Nephron (organoid): ENCODE results near the gene CAMTA1.

Experiments used
- H3K27ac Mint-ChIP-seq, 3 experiments: 2 replicates each; pipeline ENCODE4 v1.8.0; 2020; ENCODE audit warnings: mixed read lengths in 3 of 3, mild to moderate bottlenecking in 2 of 3, moderate library complexity in 1 of 3
- H3K27me3 Mint-ChIP-seq: 2 replicates; pipeline ENCODE4 v1.8.0; 2021; ENCODE audit warnings: low read depth, mild to moderate bottlenecking, moderate library complexity, mixed read lengths
- H3K36me3 Mint-ChIP-seq: 2 replicates; pipeline ENCODE4 v1.8.0; 2020; ENCODE audit warnings: low read depth, mixed read lengths
- H3K4me1 Mint-ChIP-seq: 2 replicates; pipeline ENCODE4 v1.8.0; 2020; ENCODE audit warnings: mixed read lengths
- H3K4me3 Mint-ChIP-seq, 3 experiments: 2 replicates each; pipeline ENCODE4 v1.8.0; 2020; ENCODE audit warnings: mild to moderate bottlenecking in 3 of 3, mixed read lengths in 3 of 3, moderate library complexity in 2 of 3
- H3K9me3 Mint-ChIP-seq: 2 replicates; pipeline ENCODE4 v1.8.0; 2020; ENCODE audit warnings: mixed read lengths
- TF ChIP-seq, protein P1 (sequence below), 3 experiments: fragments of 200-600 bp; sonication (generic); IDR thresholded peaks; one replicate each; pipeline ENCODE4 v1.5.0; 2021; ENCODE audit warnings: antibody characterized with exemption in 3 of 3; ENCODE audit not compliant: unreplicated experiment in 3 of 3

CAMTA1 gene

DNA sequence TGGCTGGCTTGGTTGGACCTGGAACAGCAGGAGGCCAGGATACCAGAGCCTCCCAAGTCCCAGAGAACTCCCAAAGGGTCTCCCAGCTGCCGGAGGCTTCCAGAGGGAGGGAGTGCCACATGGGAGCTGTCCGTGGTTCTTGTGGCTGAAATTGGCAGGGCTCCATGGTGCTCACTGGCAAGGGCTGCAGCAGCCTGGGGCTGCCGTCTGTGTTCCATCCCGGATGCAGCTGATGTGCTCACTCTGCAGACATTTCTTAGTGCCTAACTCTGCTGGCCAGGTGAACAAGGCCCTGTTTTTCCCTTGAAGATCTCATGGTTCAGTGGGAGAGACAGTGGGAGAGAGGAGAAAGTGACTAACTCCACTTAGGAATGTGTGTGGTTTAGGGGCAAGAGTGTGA lies 261.1 kb downstream of the CAMTA1 start:
- Mint-ChIP-seq H3K4me1 (peaks cover 24% of the 10 kb centered on the region), H3K27ac (no peak overlapping the region), H3K4me3 (no peak overlapping the region)

DNA sequence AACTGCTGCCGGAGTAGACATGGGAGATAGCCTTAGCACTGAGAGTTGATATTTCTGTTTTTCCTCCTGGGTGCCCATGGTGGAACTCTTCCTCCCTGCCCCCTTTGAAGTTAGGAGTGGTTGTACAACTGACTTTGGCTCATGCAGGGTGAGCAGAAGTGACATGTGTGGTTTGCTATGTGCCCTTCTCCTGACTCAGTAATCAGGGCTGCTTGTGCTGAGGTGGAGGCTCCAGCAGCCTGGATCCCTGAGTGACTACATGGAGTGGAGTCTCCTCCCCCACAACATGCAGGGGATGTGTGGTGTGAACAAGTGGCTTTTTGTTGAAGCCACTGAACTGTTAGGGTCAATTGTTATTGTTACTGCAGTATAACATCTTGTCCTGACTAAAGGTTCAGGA lies 261.6 kb downstream of the CAMTA1 start:
- TF ChIP-seq, protein P1, sequence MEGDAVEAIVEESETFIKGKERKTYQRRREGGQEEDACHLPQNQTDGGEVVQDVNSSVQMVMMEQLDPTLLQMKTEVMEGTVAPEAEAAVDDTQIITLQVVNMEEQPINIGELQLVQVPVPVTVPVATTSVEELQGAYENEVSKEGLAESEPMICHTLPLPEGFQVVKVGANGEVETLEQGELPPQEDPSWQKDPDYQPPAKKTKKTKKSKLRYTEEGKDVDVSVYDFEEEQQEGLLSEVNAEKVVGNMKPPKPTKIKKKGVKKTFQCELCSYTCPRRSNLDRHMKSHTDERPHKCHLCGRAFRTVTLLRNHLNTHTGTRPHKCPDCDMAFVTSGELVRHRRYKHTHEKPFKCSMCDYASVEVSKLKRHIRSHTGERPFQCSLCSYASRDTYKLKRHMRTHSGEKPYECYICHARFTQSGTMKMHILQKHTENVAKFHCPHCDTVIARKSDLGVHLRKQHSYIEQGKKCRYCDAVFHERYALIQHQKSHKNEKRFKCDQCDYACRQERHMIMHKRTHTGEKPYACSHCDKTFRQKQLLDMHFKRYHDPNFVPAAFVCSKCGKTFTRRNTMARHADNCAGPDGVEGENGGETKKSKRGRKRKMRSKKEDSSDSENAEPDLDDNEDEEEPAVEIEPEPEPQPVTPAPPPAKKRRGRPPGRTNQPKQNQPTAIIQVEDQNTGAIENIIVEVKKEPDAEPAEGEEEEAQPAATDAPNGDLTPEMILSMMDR (IDR thresholded peaks at IDR 0.05; ENCODE audit: unreplicated experiment in 3 of 3), result no peak
- no peaks in the 10 kb centered on the region for H3K9me3 Mint-ChIP-seq
- no peaks in the 10 kb centered on the region for H3K36me3 Mint-ChIP-seq
- peaks cover 18% of the 10 kb centered on the region for H3K4me1 Mint-ChIP-seq
- H3K27ac Mint-ChIP-seq, result no peak overlapping the region
- no peak overlapping the region for H3K4me3 Mint-ChIP-seq
- H3K27me3 Mint-ChIP-seq, result peaks cover 56% of the 10 kb centered on the region

More for the DNA sequence above, 261.1 kb downstream of the CAMTA1 start:
- Mint-ChIP-seq H3K36me3 (no peaks in the 10 kb centered on the region), H3K27me3 (peaks cover 56% of the 10 kb centered on the region), H3K9me3 (no peaks in the 10 kb centered on the region)
- TF ChIP-seq, protein P1 (IDR thresholded peaks at IDR 0.05; ENCODE audit: unreplicated experiment in 3 of 3), result no peak

DNA sequence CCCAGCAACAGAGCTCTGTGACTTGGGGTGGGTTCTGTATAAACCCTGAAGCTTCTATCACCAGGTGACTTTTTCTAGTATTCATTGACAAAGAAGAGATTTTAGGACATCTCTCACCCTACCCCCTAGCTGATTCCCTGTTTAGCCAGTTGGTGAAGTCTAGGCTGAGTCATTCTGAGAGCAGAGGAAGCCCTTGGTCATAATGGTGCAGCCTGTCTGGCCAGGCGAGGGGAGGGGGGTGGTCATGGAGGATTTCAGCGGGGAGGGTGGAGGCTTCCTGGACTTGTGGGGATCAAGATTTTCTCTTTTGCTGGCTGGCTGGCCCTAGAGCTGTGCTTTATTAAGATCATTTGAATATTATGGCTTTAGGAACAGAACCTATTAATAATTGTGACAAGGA lies 262.6 kb downstream of the CAMTA1 start:
- TF ChIP-seq, protein P1 (IDR thresholded peaks at IDR 0.05; ENCODE audit: unreplicated experiment in 3 of 3), result no peak
- H3K4me1 Mint-ChIP-seq, result peaks cover 23% of the 10 kb centered on the region
- no peak overlapping the region for H3K4me3 Mint-ChIP-seq
- H3K27ac Mint-ChIP-seq, result no peak overlapping the region
- H3K9me3 Mint-ChIP-seq, result no peaks in the 10 kb centered on the region
- H3K36me3 Mint-ChIP-seq, result no peaks in the 10 kb centered on the region
- H3K27me3 Mint-ChIP-seq, result peaks cover 62% of the 10 kb centered on the region

DNA sequence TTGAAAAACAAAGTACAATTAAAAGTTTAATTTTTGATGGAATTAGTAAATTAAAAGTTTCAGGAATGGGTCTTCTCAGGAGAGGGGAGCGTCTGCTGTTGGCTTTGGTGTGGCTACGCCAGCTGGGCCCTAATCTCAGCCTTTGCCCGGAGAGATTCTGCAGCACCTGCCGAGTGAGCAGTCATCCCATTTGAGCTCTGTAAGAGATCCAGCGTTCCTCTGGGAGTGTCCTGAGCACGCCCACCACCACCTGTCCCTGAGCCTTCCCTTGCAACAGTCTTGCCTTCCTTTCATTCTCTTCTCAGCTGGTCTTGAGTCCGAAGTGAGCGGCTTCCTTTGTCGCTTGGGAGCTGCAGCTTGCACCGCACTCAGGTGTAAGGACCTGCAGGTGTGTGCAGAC lies 263.1 kb downstream of the CAMTA1 start:
- H3K27me3 Mint-ChIP-seq, result peaks cover 60% of the 10 kb centered on the region
- H3K9me3 Mint-ChIP-seq, result no peaks in the 10 kb centered on the region
- no peak overlapping the region for H3K4me3 Mint-ChIP-seq
- H3K36me3 Mint-ChIP-seq, result no peaks in the 10 kb centered on the region
- H3K27ac Mint-ChIP-seq, result no peak overlapping the region
- TF ChIP-seq, protein P1 (IDR thresholded peaks at IDR 0.05; ENCODE audit: unreplicated experiment in 3 of 3), result no peak
- H3K4me1 Mint-ChIP-seq, result peaks cover 20% of the 10 kb centered on the region

DNA sequence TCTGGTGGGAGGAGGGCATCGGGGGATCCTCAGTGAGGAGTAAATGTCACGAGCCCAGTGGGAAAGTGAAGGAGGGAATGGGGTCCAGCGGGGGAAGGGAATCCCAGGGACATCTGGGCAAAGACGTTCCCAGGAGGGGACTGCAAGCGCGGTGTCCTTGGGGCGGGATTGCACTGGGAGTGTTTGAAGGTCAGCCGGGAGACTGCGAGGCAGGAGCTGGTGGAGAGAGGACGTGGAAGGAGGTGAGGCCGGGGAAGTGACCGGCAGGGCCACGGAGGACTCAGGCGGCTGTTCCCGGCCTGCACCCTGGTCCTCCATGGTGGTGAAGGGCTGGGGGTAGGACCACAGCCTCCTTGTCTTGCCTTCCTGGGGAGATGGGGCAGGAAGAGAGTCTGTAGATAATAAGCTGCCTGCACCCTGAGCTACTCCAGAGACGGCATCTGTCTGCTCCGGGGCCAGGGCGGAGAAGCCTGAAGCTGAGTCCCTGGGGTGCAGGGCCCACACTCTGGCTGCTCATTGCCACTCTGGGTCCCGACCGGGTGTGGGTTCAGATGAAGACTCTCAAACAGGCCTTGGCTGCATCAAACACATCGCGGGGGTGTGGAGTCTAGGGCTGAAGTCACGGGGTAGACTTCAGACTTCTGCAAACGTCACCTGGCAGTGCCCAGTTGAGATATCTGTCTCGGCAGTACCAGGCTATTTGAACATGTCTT lies 264.8 kb downstream of the CAMTA1 start:
- TF ChIP-seq, protein P1 (IDR thresholded peaks at IDR 0.05; ENCODE audit: unreplicated experiment in 3 of 3), result no peak
- H3K36me3 Mint-ChIP-seq, result no peaks in the 10 kb centered on the region
- H3K27ac Mint-ChIP-seq, result no peak overlapping the region
- peaks cover 17% of the 10 kb centered on the region for H3K4me1 Mint-ChIP-seq
- peaks cover 6% of the 10 kb centered on the region for H3K9me3 Mint-ChIP-seq
- peaks cover 58% of the 10 kb centered on the region for H3K27me3 Mint-ChIP-seq
- H3K4me3 Mint-ChIP-seq, result no peak overlapping the region
